Measurements from ENCODE around the gene TBX5. TPM values are rescaled to one million over a fixed set of nuclear protein-coding genes. Genes with fewer than 3 reads are reported as not detected.

TBX5 gene
- total and polyA plus RNA-seq, 9 of the 15 experiments (the other 6 are each of a cell fraction or from before 2014, with no cell fraction given) = not detected

GRCh38 chr12:114395755-114396152, 10.2 kb downstream of the TBX5 start:
- no peaks in the 10 kb centered on the region for H3K36me3 ChIP-seq (ENCODE audit: control insufficient read depth, insufficient read depth, low read length)
- H3K9me3 ChIP-seq (replicated peaks; ENCODE audit: control insufficient read depth, insufficient read depth, low read depth, low read length) = no peaks in the 10 kb centered on the region
- POLR2A ChIA-PET = no interaction called here
- H3K27ac ChIP-seq (ENCODE audit: extremely low read depth, low read depth, low read length) = no peak overlapping the region
- no peaks in the 10 kb centered on the region for H3K9me1 ChIP-seq (ENCODE audit: control insufficient read depth, insufficient read depth, low read length)
- no peak overlapping the region for H3K9ac ChIP-seq (ENCODE audit: insufficient read depth in 1 of 2, low read depth in 2 of 2, low read length in 2 of 2)
- H4K20me1 ChIP-seq (replicated peaks; ENCODE audit: control insufficient read depth, insufficient read depth, low read length) = peaks cover 4% of the 10 kb centered on the region; the same call in 1 of the 2 replicates
- no peaks in the 10 kb centered on the region for H3K4me1 ChIP-seq (replicated peaks in 1 of 2; ENCODE audit: control insufficient read depth in 2 of 2, insufficient read depth in 2 of 2, low read length in 2 of 2)
- TF ChIP-seq ZNF347 (CRISPR knock-in tag; IDR thresholded peaks at IDR 0.05; ENCODE audit: low read depth) (no peak), NR3C1 (CRISPR knock-in tag; IDR thresholded peaks at IDR 0.05) (no peak), ZNF197 (CRISPR knock-in tag; IDR thresholded peaks at IDR 0.05; ENCODE audit: low read depth) (no peak), E2F4 (CRISPR knock-in tag; IDR thresholded peaks at IDR 0.05; ENCODE audit: low read depth) (no peak), ZSCAN32 (CRISPR knock-in tag; IDR thresholded peaks at IDR 0.05) (no peak), MEF2D (tag; conservative IDR thresholded peaks at IDR 0.05; ENCODE audit: low read depth) (no peak), CBX2 (IDR thresholded peaks at IDR 0.05; ENCODE audit: insufficient read depth, low read length, poor library complexity, severe bottlenecking) (no peak), RFX1 (IDR thresholded peaks at IDR 0.05) (no peak), IFI16 (CRISPR knock-in tag; IDR thresholded peaks at IDR 0.05) (no peak), ETS2 (tag; IDR thresholded peaks at IDR 0.05; ENCODE audit: borderline replicate concordance, poor library complexity, severe bottlenecking) (no peak), HNRNPUL1 (IDR thresholded peaks at IDR 0.05; ENCODE audit: low read length) (no peak), PURB (CRISPR knock-in tag; IDR thresholded peaks at IDR 0.05; ENCODE audit: low read depth) (no peak), PRPF4 (IDR thresholded peaks at IDR 0.05; ENCODE audit: insufficient read depth, low read depth, low read length, poor library complexity, severe bottlenecking) (no peak), NRF1 (conservative IDR thresholded peaks at IDR 0.05 in 1 of 2, IDR thresholded peaks at IDR 0.05 in 1 of 2) (no peak)
- TF ChIP-seq, protein P1, sequence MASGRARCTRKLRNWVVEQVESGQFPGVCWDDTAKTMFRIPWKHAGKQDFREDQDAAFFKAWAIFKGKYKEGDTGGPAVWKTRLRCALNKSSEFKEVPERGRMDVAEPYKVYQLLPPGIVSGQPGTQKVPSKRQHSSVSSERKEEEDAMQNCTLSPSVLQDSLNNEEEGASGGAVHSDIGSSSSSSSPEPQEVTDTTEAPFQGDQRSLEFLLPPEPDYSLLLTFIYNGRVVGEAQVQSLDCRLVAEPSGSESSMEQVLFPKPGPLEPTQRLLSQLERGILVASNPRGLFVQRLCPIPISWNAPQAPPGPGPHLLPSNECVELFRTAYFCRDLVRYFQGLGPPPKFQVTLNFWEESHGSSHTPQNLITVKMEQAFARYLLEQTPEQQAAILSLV (tag; IDR thresholded peaks at IDR 0.05) = no peak
- peaks cover 32 to 84% of the 10 kb centered on the region in 2 experiments for H3K27me3 ChIP-seq (ENCODE audit: control insufficient read depth in 2 of 2, insufficient read depth in 2 of 2, low read length in 2 of 2)
- no peak for DNase-seq (ENCODE audit: extremely low read depth in 1 of 4, low spot score in 3 of 4)
- in situ Hi-C loops (cut with MboI) (no loop called here), intact Hi-C loops (cut with micrococcal nuclease) (no loop called here)
- H3K79me2 ChIP-seq (ENCODE audit: control insufficient read depth, insufficient read depth, low read length) = no peaks in the 10 kb centered on the region
- CTCF ChIA-PET (ENCODE audit: low intra/inter-chr PET ratio) = no interaction called here
- H3K4me3 ChIP-seq = no peak overlapping the region
- BruUV-seq (replicated peaks) = no TSS peak
- H3K4me2 ChIP-seq (ENCODE audit: insufficient read depth, low read length) = no peak overlapping the region
- WGBS (ENCODE audit: insufficient coverage, low coverage, missing lambda C conversion rate) = 9% methylated on average over 13 of the region's 17 CpGs
- H2AFZ ChIP-seq (ENCODE audit: low read depth, low read length) = no peak overlapping the region
- FAIRE-seq = no peak
- no peak for ATAC-seq
